ENCODE results near the gene MAGEB10.

The MAGEB10 gene

GRCh38 chrX:27842859-27843258 is 35.1 kb downstream of the MAGEB10 start:
- H2AFZ ChIP-seq (ENCODE audit: low read depth, low read length), result no peak overlapping the region
- H3K9ac ChIP-seq (ENCODE audit: low read length), result no peak overlapping the region
- H3K27me3 ChIP-seq (ENCODE audit: low read depth, low read length), result no peaks in the 10 kb centered on the region
- no peaks in the 10 kb centered on the region for H3K9me3 ChIP-seq (ENCODE audit: insufficient read depth, low read length)
- no peak overlapping the region for H3K4me2 ChIP-seq (ENCODE audit: low read length)
- TF ChIP-seq CTCF (IDR thresholded peaks at IDR 0.05; ENCODE audit: low read depth, low read length) (no peak), EZH2phosphoT487 (IDR thresholded peaks at IDR 0.05; ENCODE audit: low read depth) (no peak)
- H4K20me1 ChIP-seq (ENCODE audit: insufficient read depth, low read length), result no peaks in the 10 kb centered on the region
- no peak overlapping the region for H3K4me3 ChIP-seq (ENCODE audit: low read length)
- no peaks in the 10 kb centered on the region for H3K36me3 ChIP-seq (replicated peaks; ENCODE audit: low read depth, low read length)
- no peaks in the 10 kb centered on the region for H3K4me1 ChIP-seq (ENCODE audit: low read length)
- no peaks in the 10 kb centered on the region for H3K79me2 ChIP-seq (ENCODE audit: low read length)
- H3K27ac ChIP-seq (ENCODE audit: low read length), result no peak overlapping the region

DNA sequence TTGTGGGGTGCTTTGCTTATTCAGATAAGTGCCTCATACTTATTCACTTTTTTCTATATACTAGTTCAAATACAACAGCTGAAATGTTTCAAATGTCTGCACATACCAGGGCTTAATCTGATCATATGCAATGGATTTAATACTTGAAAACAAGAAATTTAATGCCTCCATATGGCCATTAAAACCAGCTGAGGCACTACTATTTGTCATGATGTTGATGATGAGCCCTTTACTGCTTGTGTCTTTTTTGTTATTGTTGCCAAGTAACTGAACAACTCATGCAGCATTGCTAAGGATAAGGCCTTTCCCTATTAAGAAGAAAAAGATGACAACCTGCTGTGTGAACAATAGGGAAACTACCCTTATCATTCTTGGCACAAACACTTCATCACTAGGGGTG is 52.5 kb downstream of the MAGEB10 start:
- Histone ChIP-seq H3K4me2 (ENCODE audit: low read length) (no peak overlapping the region), H3K27me3 (ENCODE audit: low read depth, low read length) (no peaks in the 10 kb centered on the region), H3K36me3 (replicated peaks; ENCODE audit: low read depth, low read length) (no peaks in the 10 kb centered on the region), H3K4me3 (ENCODE audit: low read length) (no peak overlapping the region), H3K79me2 (ENCODE audit: low read length) (no peaks in the 10 kb centered on the region), H3K27ac (ENCODE audit: low read length) (no peak overlapping the region), H4K20me1 (ENCODE audit: insufficient read depth, low read length) (no peaks in the 10 kb centered on the region), H3K4me1 (ENCODE audit: low read length) (no peaks in the 10 kb centered on the region), H3K9ac (ENCODE audit: low read length) (no peak overlapping the region), H2AFZ (ENCODE audit: low read depth, low read length) (no peak overlapping the region), H3K9me3 (ENCODE audit: insufficient read depth, low read length) (no peaks in the 10 kb centered on the region)
- no peak for TF ChIP-seq EZH2phosphoT487 (IDR thresholded peaks at IDR 0.05; ENCODE audit: low read depth)
- no peak for TF ChIP-seq CTCF (IDR thresholded peaks at IDR 0.05; ENCODE audit: low read depth, low read length)

- Histone ChIP-seq H3K27me3 (ENCODE audit: low read depth, low read length) (no peaks in the 10 kb centered on the region), H3K9ac (ENCODE audit: low read length) (no peak overlapping the region), H3K9me3 (ENCODE audit: insufficient read depth, low read length) (no peaks in the 10 kb centered on the region), H3K79me2 (ENCODE audit: low read length) (no peaks in the 10 kb centered on the region), H3K27ac (ENCODE audit: low read length) (no peak overlapping the region), H3K4me2 (ENCODE audit: low read length) (no peak overlapping the region), H3K4me1 (ENCODE audit: low read length) (no peaks in the 10 kb centered on the region), H3K36me3 (replicated peaks; ENCODE audit: low read depth, low read length) (no peaks in the 10 kb centered on the region), H2AFZ (ENCODE audit: low read depth, low read length) (no peak overlapping the region), H4K20me1 (ENCODE audit: insufficient read depth, low read length) (no peaks in the 10 kb centered on the region), H3K4me3 (ENCODE audit: low read length) (no peak overlapping the region)
- TF ChIP-seq EZH2phosphoT487 (IDR thresholded peaks at IDR 0.05; ENCODE audit: low read depth) (no peak), CTCF (IDR thresholded peaks at IDR 0.05; ENCODE audit: low read depth, low read length) (no peak)
These were observed 56.0 kb downstream of the MAGEB10 start for GRCh38 chrX:27863809-27864208.

Measured in OCI-LY3 (cell line).